Ishikawa (cell line): ENCODE measurements around the gene GABPB2.

Experiments used
- CEBPB ChIP-seq: IDR thresholded peaks from 2 replicates; pipeline ENCODE4 v1.6.1; 2012
- CREB1 ChIP-seq: IDR thresholded peaks from 2 replicates; pipeline ENCODE4 v1.6.1; 2012; ENCODE audit warnings: low read depth
- EGR1 ChIP-seq: IDR thresholded peaks from 2 replicates; pipeline ENCODE4 v1.6.1; 2012
- EP300 ChIP-seq: IDR thresholded peaks from 2 replicates; pipeline ENCODE4 v1.6.1; 2012; ENCODE audit warnings: borderline replicate concordance
- FOXM1 ChIP-seq: IDR thresholded peaks from 2 replicates; pipeline ENCODE4 v1.6.1; 2012; ENCODE audit warnings: low read depth, borderline replicate concordance
- NFIC ChIP-seq: IDR thresholded peaks from 2 replicates; pipeline ENCODE4 v1.6.1; 2012
- RAD21 ChIP-seq: IDR thresholded peaks from 2 replicates; pipeline ENCODE4 v1.6.1; 2012; ENCODE audit warnings: low read depth
- REST ChIP-seq: IDR thresholded peaks from 2 replicates; pipeline ENCODE4 v1.6.1; 2012; ENCODE audit warnings: low read depth, mild to moderate bottlenecking
- TAF1 ChIP-seq: IDR thresholded peaks from 2 replicates; pipeline ENCODE4 v1.6.1; 2012; ENCODE audit warnings: low read depth, mild to moderate bottlenecking
- TEAD4 ChIP-seq: IDR thresholded peaks from 2 replicates; pipeline ENCODE4 v1.6.1; 2012
- YY1 ChIP-seq: IDR thresholded peaks from 2 replicates; pipeline ENCODE4 v1.6.1; 2012; ENCODE audit warnings: low read depth
- TF ChIP-seq, protein P1 (sequence below): IDR thresholded peaks from 2 replicates; pipeline ENCODE4 v1.6.1; 2012
- TF ChIP-seq, protein P2 (sequence below): IDR thresholded peaks from 2 replicates; pipeline ENCODE4 v1.6.1; 2012

DNA sequence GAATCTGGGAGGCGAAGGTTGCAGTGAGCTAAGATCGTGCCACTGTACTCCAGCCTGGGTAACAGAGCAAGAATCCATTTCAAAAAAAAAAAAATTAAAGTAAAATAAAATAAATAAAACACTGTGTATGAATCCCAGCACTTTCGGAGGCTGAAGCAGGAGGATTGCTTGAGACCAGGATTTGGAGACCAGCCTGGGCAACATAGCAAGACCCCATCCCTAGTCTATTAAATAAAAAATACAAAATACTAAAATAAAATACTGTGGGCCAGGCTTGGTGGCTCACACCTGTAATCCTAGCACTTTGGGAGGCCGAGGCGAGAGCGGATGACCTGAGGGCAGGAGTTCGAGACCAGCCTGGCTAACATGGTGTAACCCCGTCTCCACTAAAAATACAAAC lies 38.4 kb upstream of the GABPB2 start:
- no peak for TF ChIP-seq EP300
- TF ChIP-seq RAD21: no peak
- TF ChIP-seq CREB1: no peak
- no peak for TF ChIP-seq EGR1
- no peak for TF ChIP-seq REST
- TF ChIP-seq YY1: no peak
- no peak for TF ChIP-seq NFIC
- TF ChIP-seq, protein P1, sequence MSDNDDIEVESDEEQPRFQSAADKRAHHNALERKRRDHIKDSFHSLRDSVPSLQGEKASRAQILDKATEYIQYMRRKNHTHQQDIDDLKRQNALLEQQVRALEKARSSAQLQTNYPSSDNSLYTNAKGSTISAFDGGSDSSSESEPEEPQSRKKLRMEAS: no peak
- TF ChIP-seq TAF1: no peak
- TF ChIP-seq, protein P2, sequence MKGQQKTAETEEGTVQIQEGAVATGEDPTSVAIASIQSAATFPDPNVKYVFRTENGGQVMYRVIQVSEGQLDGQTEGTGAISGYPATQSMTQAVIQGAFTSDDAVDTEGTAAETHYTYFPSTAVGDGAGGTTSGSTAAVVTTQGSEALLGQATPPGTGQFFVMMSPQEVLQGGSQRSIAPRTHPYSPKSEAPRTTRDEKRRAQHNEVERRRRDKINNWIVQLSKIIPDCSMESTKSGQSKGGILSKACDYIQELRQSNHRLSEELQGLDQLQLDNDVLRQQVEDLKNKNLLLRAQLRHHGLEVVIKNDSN: no peak
- no peak for TF ChIP-seq TEAD4
- no peak for TF ChIP-seq CEBPB
- TF ChIP-seq FOXM1: no peak
